Measurements from ENCODE around the gene ZNF670. TPM values are rescaled to one million over a fixed set of nuclear protein-coding genes. Genes with fewer than 3 reads are reported as not detected.

The ZNF670 gene
- total RNA-seq, 1 experiment from 2014 or later: 2.5 TPM

GRCh38 chr1:247096958-247097357, 18.3 kb upstream of the ZNF670 start:
- no peak for DNase-seq
- Histone ChIP-seq H3F3A (ENCODE audit: insufficient read depth, low read depth) (no peaks in the 10 kb centered on the region), H3K9me3 (ENCODE audit: insufficient read depth, low read depth) (peaks cover 11% of the 10 kb centered on the region), H3K27ac (no peak overlapping the region), H3K9me2 (ENCODE audit: insufficient read depth) (no peaks in the 10 kb centered on the region), H3K36me3 (ENCODE audit: low read depth) (peaks cover 20% of the 10 kb centered on the region), H4K20me1 (ENCODE audit: insufficient read depth) (no peaks in the 10 kb centered on the region), H2AFZ (no peak overlapping the region), H3K4me3 (no peak overlapping the region), H3K4me1 (replicated peaks; ENCODE audit: insufficient read depth) (no peaks in the 10 kb centered on the region), H3K79me2 (ENCODE audit: low read depth) (no peaks in the 10 kb centered on the region), H3K27me3 (ENCODE audit: insufficient read depth, low read depth) (no peaks in the 10 kb centered on the region), H3K4me2 (no peak overlapping the region)
- ChIA-PET POLR2A (ENCODE audit: unreplicated experiment) (no interaction called here), CTCF (no interaction called here)
- intact Hi-C loops (cut with micrococcal nuclease; ENCODE audit: unreplicated experiment): no loop called here
- BruUV-seq (replicated peaks): no TSS peak
- TF ChIP-seq EZH2 (IDR thresholded peaks at IDR 0.05; ENCODE audit: low read depth) (no peak), CTCF (conservative IDR thresholded peaks at IDR 0.05) (no peak)

GRCh38 chr1:247096544-247096943, 17.9 kb upstream of the ZNF670 start:
- Histone ChIP-seq H3K4me2 (no peak overlapping the region), H3K4me3 (no peak overlapping the region), H3K79me2 (ENCODE audit: low read depth) (no peaks in the 10 kb centered on the region), H2AFZ (no peak overlapping the region), H3K9me3 (ENCODE audit: insufficient read depth, low read depth) (peaks cover 7% of the 10 kb centered on the region), H3K36me3 (ENCODE audit: low read depth) (peaks cover 16% of the 10 kb centered on the region), H3K9me2 (ENCODE audit: insufficient read depth) (no peaks in the 10 kb centered on the region), H4K20me1 (ENCODE audit: insufficient read depth) (no peaks in the 10 kb centered on the region), H3K4me1 (replicated peaks; ENCODE audit: insufficient read depth) (no peaks in the 10 kb centered on the region), H3F3A (ENCODE audit: insufficient read depth, low read depth) (no peaks in the 10 kb centered on the region), H3K27me3 (ENCODE audit: insufficient read depth, low read depth) (no peaks in the 10 kb centered on the region), H3K27ac (no peak overlapping the region)
- no TSS peak for BruUV-seq (replicated peaks)
- DNase-seq: no peak
- CTCF ChIA-PET: no interaction called here
- TF ChIP-seq EZH2 (IDR thresholded peaks at IDR 0.05; ENCODE audit: low read depth) (no peak), CTCF (conservative IDR thresholded peaks at IDR 0.05) (no peak)
- POLR2A ChIA-PET (ENCODE audit: unreplicated experiment): no interaction called here
- intact Hi-C loops (cut with micrococcal nuclease; ENCODE audit: unreplicated experiment): no loop called here

GRCh38 chr1:247096112-247096511, 17.5 kb upstream of the ZNF670 start:
- Histone ChIP-seq H3K27me3 (ENCODE audit: insufficient read depth, low read depth) (no peaks in the 10 kb centered on the region), H4K20me1 (ENCODE audit: insufficient read depth) (no peaks in the 10 kb centered on the region), H3K36me3 (ENCODE audit: low read depth) (peaks cover 12% of the 10 kb centered on the region), H3F3A (ENCODE audit: insufficient read depth, low read depth) (no peaks in the 10 kb centered on the region), H3K79me2 (ENCODE audit: low read depth) (no peaks in the 10 kb centered on the region), H3K4me2 (no peak overlapping the region), H3K9me3 (ENCODE audit: insufficient read depth, low read depth) (peaks cover 4% of the 10 kb centered on the region), H3K9me2 (ENCODE audit: insufficient read depth) (no peaks in the 10 kb centered on the region), H3K27ac (no peak overlapping the region), H3K4me3 (no peak overlapping the region), H2AFZ (no peak overlapping the region), H3K4me1 (replicated peaks; ENCODE audit: insufficient read depth) (no peaks in the 10 kb centered on the region)
- CTCF ChIA-PET: no interaction called here
- DNase-seq: no peak
- TF ChIP-seq EZH2 (IDR thresholded peaks at IDR 0.05; ENCODE audit: low read depth) (no peak), CTCF (conservative IDR thresholded peaks at IDR 0.05) (no peak)
- no TSS peak for BruUV-seq (replicated peaks)
- POLR2A ChIA-PET (ENCODE audit: unreplicated experiment): no interaction called here
- intact Hi-C loops (cut with micrococcal nuclease; ENCODE audit: unreplicated experiment): no loop called here
